H7 (cell line): Measurements from ENCODE around the gene HIVEP3. TPM values are rescaled to one million over a fixed set of nuclear protein-coding genes. Genes with fewer than 3 reads are reported as not detected.

ENCODE experiments used
- DNase-seq: peaks from one replicate; pipeline ENCODE4 v3.0.0; 2012
- H3K27me3 ChIP-seq: 2 replicates; pipeline ENCODE4 v1.6.0; 2011; ENCODE audit warnings: mild to moderate bottlenecking, low read length; ENCODE audit not compliant: control insufficient read depth, insufficient read depth
- H3K36me3 ChIP-seq: replicated peaks from 2 replicates; pipeline ENCODE4 v1.5.1; 2011; ENCODE audit warnings: low read length; ENCODE audit not compliant: control insufficient read depth, insufficient read depth
- H3K4me3 ChIP-seq: 2 replicates; pipeline ENCODE4 v1.5.1; 2011; ENCODE audit warnings: low read depth, mild to moderate bottlenecking, control low read depth, low read length, moderate library complexity; ENCODE audit not compliant: insufficient read depth
- total RNA-seq: library from RNA; depleted of rRNA; stranded (reverse); fragments of >200 nt; shearing (Covaris generic); gene quantifications from 2 replicates; pipeline ENCODE4 v1.2.3, GENCODE V29; 2014

The HIVEP3 gene
- total RNA-seq, 1 experiment from 2014 or later, result 1.8 TPM

DNA sequence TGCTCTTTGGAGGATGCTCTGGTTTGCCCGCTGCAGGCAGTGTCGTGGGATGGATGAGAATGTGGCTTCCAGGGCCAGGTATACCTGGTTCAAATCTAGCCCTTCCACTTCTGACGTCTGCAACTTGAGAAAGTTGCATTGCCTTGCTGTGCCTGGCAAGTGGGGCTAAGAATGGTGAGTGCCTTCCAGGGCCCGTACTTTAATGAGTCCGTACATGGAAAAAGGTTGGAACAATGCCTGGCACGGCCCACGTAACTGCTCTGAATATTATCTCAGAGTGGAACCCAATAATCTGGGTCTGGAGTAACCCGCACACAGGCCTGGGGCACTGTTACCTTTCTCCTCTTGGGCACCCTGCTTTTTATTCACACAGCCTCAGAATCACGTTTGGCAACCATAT, 287.6 kb downstream of the HIVEP3 start:
- Histone ChIP-seq H3K27me3 (no peaks in the 10 kb centered on the region), H3K36me3 (no peaks in the 10 kb centered on the region), H3K4me3 (no peak overlapping the region)
- DNase-seq, result no peak

DNA sequence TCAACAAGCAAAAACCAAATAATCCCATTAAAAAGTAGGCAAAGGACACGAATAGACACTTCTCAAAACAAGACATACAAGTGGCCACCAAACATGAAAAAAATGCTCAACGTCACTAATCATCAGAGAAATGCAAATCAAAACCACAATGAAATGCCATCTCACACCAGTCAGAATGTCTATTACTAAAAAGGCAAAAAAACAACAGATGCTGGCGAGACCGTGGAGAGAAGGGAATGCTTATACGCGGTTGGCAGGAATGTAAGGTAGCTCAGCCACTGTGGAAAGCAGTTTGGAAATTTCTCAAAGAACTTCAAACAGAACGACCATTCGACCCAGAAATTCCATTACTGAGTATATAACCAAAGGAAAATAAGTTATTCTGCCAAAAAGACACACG, 289.2 kb downstream of the HIVEP3 start:
- no peak overlapping the region for H3K4me3 ChIP-seq
- no peak for DNase-seq
- no peaks in the 10 kb centered on the region for H3K27me3 ChIP-seq
- H3K36me3 ChIP-seq, result no peaks in the 10 kb centered on the region

DNA sequence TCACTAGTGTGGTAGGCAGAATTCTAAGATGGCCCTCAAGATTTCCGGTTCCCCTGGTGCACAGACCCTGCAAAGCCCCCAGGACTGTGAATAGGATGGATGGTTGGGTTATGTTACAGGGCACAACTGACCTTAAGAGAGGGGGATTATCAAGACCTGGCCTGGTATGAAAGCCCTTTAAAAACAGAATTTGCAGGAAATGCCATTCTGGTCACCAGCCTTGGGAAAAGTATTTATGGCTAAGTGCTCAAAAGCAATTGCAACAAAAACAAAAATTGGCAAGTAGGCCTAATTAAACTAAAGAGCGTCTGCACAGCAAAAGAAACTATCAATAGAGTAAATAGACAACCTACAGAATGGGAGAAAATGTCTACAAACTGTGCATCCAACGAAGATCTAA, 289.6 kb downstream of the HIVEP3 start:
- no peak overlapping the region for H3K4me3 ChIP-seq
- no peaks in the 10 kb centered on the region for H3K36me3 ChIP-seq
- H3K27me3 ChIP-seq, result no peaks in the 10 kb centered on the region
- no peak for DNase-seq

DNA sequence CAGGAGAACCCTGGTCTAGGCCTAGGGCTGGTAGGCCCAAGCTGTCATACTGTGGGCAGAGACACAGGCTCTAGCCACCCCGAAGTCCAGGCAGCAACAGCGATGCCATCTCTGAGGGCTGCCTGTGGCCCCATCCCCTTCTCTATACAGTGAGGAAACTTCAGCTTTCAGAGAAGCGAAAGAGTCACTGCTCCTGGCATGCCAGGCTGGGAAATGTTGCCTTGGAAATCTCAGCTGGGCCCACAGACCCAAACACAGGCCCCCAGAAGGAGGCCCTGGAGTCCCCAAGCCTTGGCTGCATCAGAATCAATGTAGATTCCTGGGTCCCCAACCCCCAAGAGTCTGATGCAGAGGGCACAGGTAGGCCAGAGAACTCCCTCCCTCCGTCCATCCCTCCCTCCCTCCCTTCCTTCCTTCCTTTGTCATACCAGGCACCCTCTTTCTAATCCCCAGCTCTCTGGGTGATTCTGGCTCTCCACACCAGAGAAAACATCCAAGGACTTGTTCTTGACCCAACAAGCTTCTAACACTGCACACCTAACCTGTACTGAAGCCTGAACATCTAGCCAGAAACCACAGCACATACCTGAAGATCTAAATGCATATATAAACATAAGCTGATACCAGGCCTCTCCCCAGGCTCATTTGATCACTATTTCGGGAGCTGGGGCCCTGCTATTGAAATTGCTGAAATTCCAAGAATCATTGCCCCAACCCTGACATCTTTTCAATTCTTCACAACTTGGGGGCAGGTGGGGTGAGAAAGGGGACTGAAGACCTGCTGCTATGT, 291.0 kb downstream of the HIVEP3 start:
- Histone ChIP-seq H3K36me3 (no peaks in the 10 kb centered on the region), H3K27me3 (no peaks in the 10 kb centered on the region), H3K4me3 (no peak overlapping the region)
- DNase-seq, result no peak

DNA sequence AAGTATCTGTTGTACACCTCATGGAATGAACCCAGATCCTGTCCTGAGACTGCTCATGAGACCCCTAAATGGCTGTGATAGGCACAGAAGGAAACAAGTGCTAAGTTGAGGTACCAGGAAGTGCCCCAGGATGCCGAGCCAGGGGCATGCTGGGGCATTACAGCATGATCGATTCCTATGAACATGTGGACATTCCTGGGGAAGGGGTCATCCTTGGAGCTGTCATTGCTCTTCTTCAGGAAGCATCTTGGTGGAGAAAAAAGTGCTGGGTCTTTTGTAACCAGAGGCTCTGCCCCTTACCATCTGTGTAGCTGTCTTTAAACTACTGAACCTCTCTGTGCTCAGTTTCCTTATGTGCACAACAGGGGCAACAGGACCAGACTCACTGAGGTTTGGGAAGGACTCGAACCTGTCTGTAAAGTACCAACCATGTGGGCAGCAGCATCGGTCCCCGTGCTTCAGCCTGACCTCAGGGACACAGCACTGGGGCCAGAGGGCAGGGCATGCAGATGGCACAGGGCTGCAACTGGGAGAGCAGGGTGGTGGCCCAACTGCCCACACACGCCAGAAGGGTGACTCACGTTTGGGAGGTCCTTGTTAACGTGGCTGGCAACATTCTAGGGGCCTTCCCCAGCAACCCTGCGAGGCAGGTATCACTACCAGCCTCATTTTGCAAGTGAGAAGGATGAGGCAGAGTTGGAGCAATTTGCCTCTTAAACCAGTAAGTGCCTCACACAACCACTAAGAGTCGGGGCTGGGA, 291.9 kb downstream of the HIVEP3 start:
- H3K4me3 ChIP-seq, result no peak overlapping the region
- H3K36me3 ChIP-seq, result no peaks in the 10 kb centered on the region
- H3K27me3 ChIP-seq, result no peaks in the 10 kb centered on the region
- no peak for DNase-seq

DNA sequence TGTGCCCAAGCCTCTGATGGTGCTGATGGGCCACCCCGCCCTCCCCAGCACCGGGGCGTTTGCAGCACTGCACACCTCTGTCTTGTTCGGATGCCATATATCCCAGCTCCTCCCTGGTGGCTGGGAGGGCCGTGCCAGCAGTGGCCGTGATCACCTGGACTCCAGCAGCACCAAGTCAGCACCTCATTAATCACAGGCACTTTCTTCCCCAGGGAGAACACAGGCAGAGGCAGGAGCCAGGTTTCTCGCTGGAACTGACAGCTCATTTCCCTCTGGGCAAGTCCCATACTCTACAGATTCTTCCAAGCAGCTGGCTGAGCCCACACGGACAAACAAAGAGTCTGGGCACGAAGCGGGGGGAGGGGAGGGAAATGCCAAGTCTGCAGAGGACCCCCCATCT, 292.6 kb downstream of the HIVEP3 start:
- no peak for DNase-seq
- Histone ChIP-seq H3K36me3 (no peaks in the 10 kb centered on the region), H3K27me3 (no peaks in the 10 kb centered on the region), H3K4me3 (no peak overlapping the region)

DNA sequence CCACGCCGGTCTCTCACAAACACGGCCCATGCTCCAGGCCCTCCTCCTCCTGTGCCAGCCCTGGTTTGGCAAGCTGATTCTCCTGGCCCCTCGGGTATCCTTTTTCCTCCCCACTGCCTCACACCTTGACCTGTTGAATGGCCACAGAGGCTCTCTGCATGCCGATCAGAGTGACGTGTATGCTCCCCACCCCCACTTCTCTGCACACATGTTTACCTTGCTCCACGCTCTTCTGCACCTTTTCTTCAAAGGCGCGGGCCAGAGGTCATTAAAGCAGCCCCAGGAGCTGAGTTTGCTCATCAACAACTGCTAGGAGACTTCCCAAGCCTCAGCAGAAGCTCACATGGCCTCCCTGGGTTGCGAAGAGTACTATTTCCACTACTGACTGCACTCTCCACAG, 295.0 kb downstream of the HIVEP3 start:
- DNase-seq, result no peak
- no peaks in the 10 kb centered on the region for H3K27me3 ChIP-seq
- H3K36me3 ChIP-seq, result no peaks in the 10 kb centered on the region
- H3K4me3 ChIP-seq, result no peak overlapping the region

DNA sequence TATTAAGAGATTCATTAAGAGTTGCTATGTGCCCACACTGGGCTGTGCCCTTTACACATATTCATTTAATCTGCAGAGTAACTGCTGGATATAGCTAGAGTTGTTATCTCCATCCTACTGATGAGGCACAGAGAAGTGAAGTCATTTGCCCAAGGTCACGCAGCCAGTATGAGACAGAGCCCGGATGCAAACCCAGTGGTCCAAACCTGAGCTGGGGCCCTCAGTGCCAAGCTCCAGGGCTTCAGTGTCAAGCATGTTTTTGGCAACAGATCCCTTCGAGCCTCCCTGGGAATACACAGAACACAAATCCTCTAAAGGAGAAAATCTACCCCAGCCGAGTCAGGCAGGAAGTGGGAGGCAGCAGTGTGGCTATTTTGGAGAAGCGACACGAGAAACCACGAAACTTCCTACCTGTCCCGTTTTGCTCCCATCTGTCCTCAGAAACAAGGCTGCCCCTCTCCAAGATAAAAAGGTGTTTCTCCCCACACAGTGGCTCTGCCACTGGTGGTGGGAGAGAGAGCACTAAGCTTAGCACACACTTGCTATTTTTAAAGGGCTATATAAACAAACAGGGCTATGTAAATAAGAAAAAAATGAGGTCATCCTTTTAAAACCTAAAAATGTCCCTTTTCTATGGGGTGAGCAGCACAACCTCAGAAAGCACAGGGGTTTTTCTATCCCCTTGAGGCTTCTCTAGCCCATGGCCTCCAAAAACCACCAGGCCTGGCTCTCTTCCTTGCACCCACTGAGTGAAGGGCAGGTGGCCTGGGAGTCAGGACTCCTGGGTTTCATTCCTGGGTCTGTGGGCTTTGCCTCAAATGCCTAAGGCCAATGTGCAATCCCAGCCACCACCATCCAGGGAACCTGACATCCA, 295.6 kb downstream of the HIVEP3 start:
- no peak overlapping the region for H3K4me3 ChIP-seq
- no peaks in the 10 kb centered on the region for H3K27me3 ChIP-seq
- no peak for DNase-seq
- H3K36me3 ChIP-seq, result no peaks in the 10 kb centered on the region

DNA sequence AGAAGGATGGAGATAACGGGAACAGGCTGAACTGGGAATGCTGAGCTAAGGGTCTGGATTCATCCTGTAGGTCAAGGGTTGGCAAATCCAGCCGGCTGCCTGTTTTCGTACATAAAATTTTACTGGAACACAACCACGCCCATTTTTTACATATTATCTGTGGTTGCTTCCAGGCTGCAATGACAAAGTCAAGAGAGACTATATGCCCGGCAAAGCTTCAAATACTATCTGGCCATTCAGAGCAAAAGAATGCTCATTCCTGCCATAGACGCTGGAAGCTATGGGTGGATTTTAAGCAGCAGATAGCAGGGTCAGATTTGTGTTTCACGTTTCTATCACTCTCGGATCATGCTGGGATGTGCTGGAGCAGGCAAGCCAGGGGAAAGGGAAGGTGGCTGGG, 296.3 kb downstream of the HIVEP3 start:
- Histone ChIP-seq H3K27me3 (no peaks in the 10 kb centered on the region), H3K4me3 (no peak overlapping the region), H3K36me3 (no peaks in the 10 kb centered on the region)
- no peak for DNase-seq

DNA sequence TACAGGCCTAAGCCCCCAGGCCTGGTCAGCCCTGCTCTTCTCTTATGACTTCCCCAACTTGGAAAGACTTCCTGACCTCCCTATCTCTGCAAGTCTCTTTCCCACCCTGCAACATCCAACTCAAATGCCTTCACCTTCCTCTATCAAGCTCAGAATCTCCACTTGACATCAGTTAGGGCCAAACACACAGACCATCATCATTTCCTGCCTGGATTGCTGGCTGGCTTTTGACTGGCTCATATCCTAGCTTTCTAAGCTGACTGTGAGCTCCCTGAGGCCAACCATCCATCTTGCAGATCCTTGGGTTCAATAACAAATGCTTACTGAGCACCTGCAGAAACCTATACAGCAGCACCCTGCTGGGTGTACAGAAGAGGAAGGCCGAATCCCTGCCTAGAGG, 296.9 kb downstream of the HIVEP3 start:
- Histone ChIP-seq H3K4me3 (no peak overlapping the region), H3K27me3 (no peaks in the 10 kb centered on the region), H3K36me3 (no peaks in the 10 kb centered on the region)
- DNase-seq, result no peak

DNA sequence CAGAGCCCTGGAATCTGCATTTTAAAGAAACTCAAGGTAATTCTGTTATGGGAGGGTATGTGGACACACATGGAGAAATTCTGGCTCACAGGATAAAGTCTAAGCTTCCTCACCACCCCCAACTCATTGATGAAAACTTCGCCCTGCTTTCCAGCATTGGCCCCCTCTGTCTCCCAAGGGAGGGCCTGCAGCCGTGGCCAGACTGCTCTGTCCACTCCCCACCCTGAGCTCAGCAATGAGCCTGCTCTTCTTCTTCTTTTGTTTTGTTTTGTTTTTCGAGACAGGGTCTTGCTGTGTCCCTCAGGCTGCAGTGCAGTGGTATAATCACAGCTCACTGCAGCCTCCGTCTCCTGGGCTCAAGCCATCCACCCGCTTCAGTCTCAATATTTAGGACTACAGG, 297.5 kb downstream of the HIVEP3 start:
- Histone ChIP-seq H3K4me3 (no peak overlapping the region), H3K36me3 (no peaks in the 10 kb centered on the region), H3K27me3 (no peaks in the 10 kb centered on the region)
- DNase-seq, result no peak

DNA sequence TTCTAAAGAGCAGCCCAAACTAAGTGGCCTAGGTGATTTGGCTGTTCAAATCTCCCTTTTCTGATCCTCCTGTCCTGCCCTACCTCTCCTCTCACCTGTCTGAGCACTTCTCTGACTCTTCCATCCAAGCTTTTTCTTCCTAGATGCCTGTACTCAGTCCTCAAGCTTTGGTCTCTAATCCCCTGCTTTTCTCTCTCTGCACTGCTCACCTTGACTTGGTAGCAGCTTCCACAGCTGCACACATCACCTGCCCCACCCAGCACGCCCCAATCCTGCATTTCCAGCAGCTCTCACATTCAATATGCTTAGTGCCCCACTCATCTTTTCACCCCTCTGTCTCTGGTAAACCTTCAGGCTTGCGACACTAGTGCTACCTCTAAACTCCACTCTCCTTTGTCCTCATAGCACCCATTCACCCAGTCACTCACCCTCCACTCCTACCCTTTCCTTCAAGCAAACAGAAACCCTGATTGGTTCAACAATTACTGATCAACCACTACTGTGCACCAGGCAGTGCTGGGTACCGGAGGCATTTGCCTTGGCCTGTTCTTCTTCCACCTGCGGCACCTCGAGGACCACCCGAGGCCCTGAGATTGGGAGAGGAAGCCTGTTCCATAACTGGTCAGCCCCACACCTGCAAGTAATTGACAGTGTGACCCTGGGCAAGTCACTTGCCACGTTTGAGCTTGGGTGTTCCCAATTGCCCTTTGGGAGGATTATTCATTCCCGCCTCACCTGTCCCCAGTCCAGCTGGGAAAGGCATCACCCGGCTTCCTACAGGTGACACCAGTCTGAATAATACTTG, 298.2 kb downstream of the HIVEP3 start:
- no peaks in the 10 kb centered on the region for H3K36me3 ChIP-seq
- no peak overlapping the region for H3K4me3 ChIP-seq
- no peak for DNase-seq
- H3K27me3 ChIP-seq, result no peaks in the 10 kb centered on the region

DNA sequence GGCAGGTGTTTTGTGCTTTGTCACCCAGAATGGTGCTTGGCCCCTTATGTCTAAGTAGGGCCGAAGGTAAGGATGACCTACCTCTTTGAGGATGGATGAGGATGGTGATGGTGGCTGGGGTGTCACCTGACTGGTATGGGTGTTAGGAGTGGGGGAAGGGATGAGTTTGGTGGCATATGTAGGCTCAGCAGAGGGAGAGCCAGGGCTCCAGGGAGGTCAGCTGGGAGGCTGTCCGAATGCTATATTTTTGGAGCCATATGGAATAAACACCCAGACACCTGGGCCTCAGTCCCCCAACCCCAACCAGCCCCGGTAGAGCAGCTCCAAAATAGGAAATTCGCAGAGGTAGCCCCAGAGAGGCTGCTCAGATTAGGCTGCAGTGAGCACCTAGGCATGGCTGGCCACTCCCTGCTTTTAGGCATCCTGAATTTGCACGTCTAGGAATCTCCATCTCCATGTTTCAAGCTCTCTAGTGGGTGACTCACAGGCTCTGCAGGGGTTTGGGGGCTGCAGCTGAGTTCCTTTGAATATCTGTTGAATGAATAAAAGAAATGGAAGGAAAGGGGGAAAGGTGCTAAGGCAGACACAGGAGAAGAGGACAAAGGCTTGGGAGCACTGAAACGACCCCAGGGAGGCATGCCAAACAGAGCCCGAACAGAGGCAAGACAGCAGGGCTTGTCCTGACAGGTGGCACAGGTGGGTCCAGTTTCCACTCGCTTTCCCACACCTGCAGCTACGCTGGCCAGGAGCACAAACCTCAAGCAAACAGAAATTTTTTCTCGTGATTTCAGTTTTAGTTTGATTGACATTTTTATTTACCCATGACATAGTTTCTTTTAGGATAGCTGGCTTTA, 299.0 kb downstream of the HIVEP3 start:
- Histone ChIP-seq H3K36me3 (no peaks in the 10 kb centered on the region), H3K27me3 (no peaks in the 10 kb centered on the region), H3K4me3 (no peak overlapping the region)
- DNase-seq, result no peak
